Stimulated activated CD8-positive, alpha-beta memory T cell treated with anti-CD3 and anti-CD28 coated beads, Interleukin-12 subunit alpha, Interleukin-12 subunit beta, amount 100 ng/mL, for 4 hours (primary cell): ENCODE data around the gene HLA-DOA.
A peak's percentile ranks its signal among the peaks of the same experiment; 100 is the strongest.

Experiments
- DNase-seq: peaks from one replicate; pipeline ENCODE4 v3.0.0-alpha.2; 2020; ENCODE audit warnings: low read depth

Gene HLA-DOA

DNA sequence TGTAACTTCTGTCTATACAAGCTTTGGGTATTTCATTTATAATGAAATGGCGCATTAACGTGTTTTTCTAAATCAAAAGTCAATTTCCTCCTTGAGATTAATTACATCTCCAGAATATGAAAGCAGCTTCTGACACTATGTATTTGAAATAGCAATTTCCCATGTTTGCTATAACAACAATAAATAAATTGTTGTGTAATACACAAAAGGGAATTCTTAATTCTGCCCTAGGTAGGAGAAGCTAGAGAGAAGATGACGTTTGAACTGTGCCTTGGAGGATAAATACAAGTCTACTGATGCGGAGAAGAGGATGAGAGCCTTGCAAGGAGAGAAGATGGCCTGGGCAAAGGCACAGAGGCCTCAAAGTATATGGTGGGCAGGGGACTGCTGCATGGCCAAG, 7.6 kb upstream of the HLA-DOA start:
- DNase-seq = no peak

- DNase-seq = no peak
These were observed 6.4 kb upstream of the HLA-DOA start for GRCh38 chr6:33015798-33016197.

- no peak for DNase-seq
These were observed 5.6 kb upstream of the HLA-DOA start for GRCh38 chr6:33014841-33015634.

GRCh38 chr6:33013608-33014007, 4.2 kb upstream of the HLA-DOA start:
- DNase-seq = no peak

DNA sequence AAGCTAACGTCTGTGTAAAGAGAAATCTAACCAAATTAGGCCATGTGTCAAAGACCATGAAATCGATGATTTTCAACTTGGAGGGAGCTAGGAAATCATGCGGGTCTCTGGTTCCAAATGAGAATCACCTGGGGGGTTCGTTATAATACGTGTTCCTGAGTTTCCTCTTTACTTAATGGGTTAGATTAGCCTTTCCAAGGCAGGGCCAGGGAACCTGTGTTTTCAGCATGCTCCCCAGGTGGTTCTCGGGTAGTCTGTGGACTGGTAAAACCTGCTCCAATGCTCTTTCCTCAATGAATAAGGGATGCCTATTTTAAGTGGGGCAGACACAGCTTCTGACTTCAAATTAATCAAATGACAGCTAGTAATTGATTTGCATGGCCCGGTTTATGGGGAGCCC, 965 bp upstream of the HLA-DOA start:
- DNase-seq = no peak

GRCh38 chr6:33007831-33008400, 1.5 kb downstream of the HLA-DOA start:
- no peak for DNase-seq

DNA sequence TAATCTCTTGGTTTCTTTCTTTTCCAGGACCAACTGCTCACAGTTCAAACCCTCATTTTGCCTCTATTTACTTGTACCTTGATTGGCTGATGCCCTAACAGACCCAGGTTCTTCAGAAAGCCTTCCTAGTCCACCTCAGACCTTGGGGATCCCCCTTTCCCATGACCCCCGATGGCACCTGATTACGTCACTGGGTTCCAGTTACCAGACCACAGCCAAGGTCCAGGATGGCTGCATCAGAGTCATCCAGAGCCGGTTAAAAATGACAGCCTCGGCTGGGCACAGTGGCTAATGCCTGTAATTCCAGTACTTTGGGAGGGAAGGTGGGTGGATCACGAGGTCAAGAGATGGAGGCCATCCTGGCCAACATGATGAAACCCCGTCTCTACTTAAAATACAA, 4.5 kb downstream of the HLA-DOA start:
- no peak for DNase-seq

DNA sequence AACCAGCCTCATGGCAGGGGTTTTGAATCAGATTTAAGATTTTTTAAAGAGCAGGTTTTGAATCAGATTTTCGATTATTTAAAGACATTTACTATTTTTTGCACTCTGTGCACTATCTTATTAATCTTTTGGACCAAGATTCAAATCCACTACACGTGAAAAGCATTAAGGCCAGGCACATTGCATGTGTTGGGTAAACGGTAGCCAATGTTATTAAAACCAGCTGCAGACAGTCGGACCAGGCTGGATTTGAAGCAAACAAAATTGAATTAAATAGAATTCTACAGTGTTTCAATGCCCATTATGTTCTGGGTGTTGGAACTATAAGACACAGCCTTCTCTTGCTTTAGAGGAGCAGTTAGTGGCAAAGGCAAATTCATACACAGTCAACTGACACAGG, 7.7 kb downstream of the HLA-DOA start:
- DNase-seq = no peak

DNA sequence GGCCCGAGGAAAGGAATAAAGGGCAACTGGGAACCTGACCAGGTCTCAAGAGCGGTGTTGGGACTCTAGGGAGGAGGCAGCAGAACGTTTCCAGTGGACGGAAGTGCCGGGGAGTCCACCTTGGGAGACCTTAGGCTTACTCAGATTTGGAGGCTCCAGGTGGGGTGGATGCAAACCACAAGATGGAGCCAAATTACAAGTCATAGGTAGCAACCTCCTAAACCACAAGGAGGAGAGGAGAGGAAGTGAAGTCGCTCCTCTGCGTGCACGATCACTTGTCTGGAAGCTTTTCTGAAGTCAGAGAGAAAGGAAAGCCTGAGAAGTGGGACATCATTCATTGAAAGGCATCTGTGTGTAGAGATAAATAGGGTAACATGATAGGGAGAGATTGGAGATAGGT, 9.3 kb downstream of the HLA-DOA start:
- DNase-seq = no peak

DNA sequence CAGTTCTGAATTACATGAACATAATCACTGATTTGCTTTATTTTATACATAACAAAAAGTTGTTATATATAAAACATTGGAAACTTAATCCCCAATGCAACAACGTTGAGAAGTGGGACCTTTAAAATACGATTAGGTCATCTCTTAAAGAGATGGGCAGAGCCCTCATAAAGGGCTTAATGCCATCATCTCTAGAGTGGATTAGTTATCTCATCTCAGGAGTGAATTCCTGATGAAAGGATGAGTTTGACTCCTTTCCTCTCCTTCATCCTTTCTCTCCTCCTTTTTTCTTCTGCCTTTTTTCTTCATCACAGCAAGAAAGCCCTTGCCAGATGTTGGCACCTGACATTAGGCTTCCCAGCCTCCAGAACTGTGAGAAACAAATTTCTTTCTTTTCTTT, 13.9 kb downstream of the HLA-DOA start:
- DNase-seq = no peak

DNA sequence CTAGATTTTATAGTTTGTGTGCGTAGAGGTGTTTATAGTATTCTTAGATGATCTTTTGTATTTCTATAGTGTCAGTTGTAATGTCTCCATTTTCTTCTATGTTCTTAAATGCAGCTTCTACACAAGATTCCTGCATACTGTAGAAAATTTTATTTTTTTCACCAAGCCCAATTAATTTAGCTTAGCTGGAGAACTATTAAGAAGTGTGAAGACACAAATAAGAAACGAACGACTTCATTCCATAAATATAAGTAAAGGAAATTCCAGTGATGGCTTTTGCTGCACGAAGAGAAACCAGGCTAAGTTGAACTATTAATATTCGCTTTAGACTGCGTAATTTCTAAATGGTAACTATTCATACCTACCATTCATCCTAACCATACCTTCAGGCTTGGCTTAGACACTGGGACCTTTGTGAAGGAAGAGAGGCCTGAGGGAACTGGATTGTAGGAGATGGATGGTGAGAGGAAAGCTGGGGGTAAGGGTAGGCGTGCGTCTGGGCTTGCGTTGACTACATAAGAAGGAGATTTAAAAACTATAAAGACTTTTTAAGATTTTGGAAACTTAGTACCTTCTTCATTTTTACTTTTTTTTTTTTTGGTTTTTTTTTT, 15.9 kb downstream of the HLA-DOA start:
- DNase-seq = no peak

GRCh38 chr6:32991972-32992371, 17.4 kb downstream of the HLA-DOA start:
- DNase-seq = no peak

DNA sequence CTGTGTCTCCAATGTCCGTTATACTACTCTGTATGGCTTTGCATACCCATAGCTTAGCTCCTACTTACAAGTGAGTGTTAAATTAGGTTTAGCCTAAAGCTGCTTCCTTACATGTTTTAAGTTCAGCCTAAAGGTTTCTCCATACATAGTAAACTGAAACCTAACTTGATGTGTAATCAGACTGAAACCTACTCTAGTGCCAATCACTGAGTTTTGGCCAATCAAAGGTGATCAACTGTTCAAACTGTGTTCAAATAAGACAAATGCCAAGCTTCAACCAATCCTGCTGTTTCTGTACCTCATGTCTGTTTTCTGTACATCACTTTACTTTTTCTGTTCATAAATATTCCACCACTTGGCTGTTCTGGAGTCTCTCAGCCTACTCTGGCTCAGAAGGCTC, 20.0 kb downstream of the HLA-DOA start:
- DNase-seq = no peak

- DNase-seq = peak; percentile 71
These were observed 24.6 kb downstream of the HLA-DOA start for GRCh38 chr6:32984622-32985389.

GRCh38 chr6:32983964-32984621, 25.3 kb downstream of the HLA-DOA start:
- DNase-seq = no peak

- no peak for DNase-seq
These were observed 25.9 kb downstream of the HLA-DOA start for GRCh38 chr6:32983493-32983848.

GRCh38 chr6:32982702-32983492, 26.5 kb downstream of the HLA-DOA start:
- DNase-seq = no peak

DNA sequence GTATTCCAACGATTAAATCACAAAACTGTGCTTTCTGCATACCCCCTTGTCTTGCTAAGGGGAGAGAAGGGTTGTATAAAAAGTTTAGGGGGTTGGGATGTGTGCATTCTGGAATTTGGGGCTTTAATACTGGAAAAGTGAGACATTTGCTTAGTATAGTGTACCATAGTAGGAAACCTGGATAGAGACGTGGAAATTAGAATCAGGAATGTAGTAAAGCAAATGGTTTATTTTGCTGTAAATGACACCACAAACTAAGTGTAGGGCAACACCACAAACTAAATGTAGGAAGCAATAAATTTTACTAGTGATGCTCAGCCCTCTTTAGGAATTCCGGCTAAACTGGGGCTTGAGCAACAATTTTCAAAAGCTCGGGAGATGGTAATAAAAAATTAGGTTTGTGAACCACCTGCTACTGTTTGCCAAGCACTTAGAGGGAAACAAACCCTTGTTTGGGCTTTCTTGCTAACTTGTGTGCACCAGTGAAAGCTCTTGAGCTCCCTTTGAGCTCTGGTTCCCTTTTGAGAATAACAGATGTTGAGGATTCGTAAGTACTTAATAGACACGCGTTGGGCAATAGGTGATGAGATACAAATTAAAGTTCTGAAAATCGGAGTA, 27.2 kb downstream of the HLA-DOA start:
- DNase-seq = no peak

GRCh38 chr6:32980488-32981038, 28.8 kb downstream of the HLA-DOA start:
- DNase-seq = no peak

DNA sequence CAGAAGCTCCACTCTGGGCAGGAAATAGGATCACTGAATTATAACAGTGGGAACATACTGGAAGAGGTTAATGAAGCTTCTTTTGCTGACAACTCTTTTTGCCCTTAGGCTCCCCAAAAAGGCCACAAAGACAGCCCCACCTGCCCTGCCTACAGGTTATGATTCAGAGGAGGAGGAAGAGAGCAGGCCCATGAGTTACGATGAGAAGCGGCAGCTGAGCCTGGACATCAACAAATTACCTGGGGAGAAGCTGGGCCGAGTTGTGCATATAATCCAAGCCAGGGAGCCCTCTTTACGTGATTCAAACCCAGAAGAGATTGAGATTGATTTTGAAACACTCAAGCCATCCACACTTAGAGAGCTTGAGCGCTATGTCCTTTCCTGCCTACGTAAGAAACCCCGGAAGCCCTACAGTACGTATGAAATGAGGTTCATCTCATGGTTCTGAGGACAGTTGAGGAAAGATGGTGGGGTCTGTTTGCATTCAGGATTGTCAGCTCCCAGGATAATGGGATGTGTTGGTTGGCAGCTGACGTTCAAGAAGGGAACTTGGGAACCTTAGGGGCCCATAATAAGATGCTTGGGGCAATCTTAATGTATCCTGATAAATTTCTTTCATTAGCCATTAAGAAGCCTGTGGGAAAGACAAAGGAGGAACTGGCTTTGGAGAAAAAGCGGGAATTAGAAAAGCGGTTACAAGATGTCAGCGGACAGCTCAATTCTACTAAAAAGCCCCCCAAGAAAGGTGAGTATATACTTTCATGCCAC, 29.5 kb downstream of the HLA-DOA start:
- no peak for DNase-seq
